Right renal cortex interstitium (tissue), 3 donors: ENCODE data around the gene KLHL13. TPM values are rescaled to one million over a fixed set of nuclear protein-coding genes. Genes with fewer than 3 reads are reported as not detected.

ENCODE experiments used
- DNase-seq, 3 donors: peaks; one replicate each; pipeline ENCODE4 v3.0.0-alpha.2; 2013; ENCODE audit warnings: low read depth in 3 of 3, low spot score in 2 of 3
- polyA plus RNA-seq, 3 donors: library from polyadenylated mRNA; unstranded; fragments of 120-200 nt; gene quantifications; one replicate each; pipeline ENCODE4 v1.2.1, GENCODE V29; 2013; ENCODE audit not compliant: insufficient read length in 3 of 3

The KLHL13 gene
- polyA plus RNA-seq, 3 donors, result 93.8 to 117 (median 96.3) TPM

- DNase-seq, result no peak
Measured at GRCh38 chrX:117898226-117898625, 218.4 kb downstream of the KLHL13 start.

GRCh38 chrX:117895418-117895817 lies 221.2 kb downstream of the KLHL13 start:
- no peak for DNase-seq

GRCh38 chrX:117892469-117892868 lies 224.1 kb downstream of the KLHL13 start:
- no peak for DNase-seq

GRCh38 chrX:117871796-117872195 lies 244.8 kb downstream of the KLHL13 start:
- no peak for DNase-seq

GRCh38 chrX:117860517-117860916 lies 256.1 kb downstream of the KLHL13 start:
- DNase-seq, result no peak

- DNase-seq, result no peak
Measured at GRCh38 chrX:117854806-117855205, 261.8 kb downstream of the KLHL13 start.

GRCh38 chrX:117851025-117851424 lies 265.6 kb downstream of the KLHL13 start:
- DNase-seq, result no peak

Other genes with a start within 250 kb of the KLHL13 start
- 10 to 100 TPM; 13.5 to 14.5 (median 14.0) TPM for gene WDR44, start 229.3 kb upstream of the KLHL13 start, polyA plus RNA-seq